GM21576 (cell line): ENCODE results near the gene KIF25.
"Not testable (repeated sequence)": the region's sequence is repeated elsewhere in the genome, so short reads cannot be mapped to it uniquely, and the experiment has no call there.

Experiments
- ATAC-seq: cut with Tn5 transposase; IDR thresholded peaks from one replicate; pipeline ENCODE4 v1.9.1; 2021; ENCODE audit warnings: mild to moderate bottlenecking, moderate library complexity; ENCODE audit not compliant: unreplicated experiment

Gene KIF25

DNA sequence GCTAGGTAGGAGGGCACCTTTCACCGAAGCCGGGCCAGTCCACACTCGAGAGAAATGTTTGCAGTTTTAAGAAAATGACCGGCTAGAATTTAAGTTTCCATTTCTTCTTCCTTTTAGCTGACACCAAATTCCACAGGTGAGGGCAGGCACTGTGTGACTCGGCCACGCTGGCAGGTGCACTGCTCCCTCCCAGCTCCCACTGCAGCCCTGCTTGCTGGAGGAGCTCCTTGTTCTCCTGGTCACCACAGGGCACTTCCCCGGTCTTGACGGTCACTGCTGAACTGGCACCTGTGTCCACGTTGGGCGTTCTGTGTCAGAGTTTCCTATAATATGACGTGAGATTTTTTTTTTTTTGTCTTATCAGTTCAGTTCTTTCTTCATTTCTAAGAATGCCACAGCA is 3.6 kb upstream of the KIF25 start:
- ATAC-seq, result no peak

DNA sequence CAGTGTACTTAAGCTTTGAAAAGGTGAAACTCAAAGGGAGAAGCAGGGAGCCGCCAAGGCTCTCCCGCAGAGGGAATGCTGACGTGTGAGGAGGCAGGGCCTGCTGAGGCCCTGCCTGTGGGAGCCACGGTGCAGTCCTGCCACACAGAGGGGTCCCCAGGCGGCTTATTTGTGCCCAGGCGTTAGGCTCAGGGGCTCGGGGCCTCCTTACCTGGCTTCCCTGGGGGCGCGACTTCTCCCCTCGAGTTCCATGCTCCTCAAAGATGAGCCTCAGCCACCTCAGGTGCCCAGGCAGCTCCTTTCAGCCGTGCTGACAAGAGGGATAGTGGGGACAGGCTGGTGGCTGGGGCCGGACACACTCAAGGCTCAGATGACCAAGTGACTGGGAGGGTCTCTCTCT is 2.2 kb upstream of the KIF25 start:
- ATAC-seq, result no peak

DNA sequence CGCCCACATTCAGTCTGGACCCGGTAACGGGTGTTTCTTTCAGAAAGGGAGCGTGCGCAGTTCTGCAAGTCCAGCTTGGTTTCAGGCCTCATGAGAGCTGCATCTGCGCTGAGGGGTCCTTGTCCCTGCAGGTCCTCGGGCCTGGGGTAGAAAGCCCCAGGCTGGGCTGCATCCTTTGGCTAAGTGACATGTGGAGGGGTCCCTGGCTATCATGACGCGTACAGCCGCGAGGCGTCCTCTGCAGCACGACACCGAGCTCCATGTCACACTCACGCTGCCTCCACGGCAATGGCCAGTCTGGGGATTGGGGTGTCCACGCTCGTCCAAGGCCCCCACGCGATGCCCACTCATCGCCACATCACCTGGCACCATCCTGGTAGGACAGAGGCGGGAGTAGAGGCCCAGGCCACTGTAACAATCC is 1.7 kb upstream of the KIF25 start:
- no peak for ATAC-seq

DNA sequence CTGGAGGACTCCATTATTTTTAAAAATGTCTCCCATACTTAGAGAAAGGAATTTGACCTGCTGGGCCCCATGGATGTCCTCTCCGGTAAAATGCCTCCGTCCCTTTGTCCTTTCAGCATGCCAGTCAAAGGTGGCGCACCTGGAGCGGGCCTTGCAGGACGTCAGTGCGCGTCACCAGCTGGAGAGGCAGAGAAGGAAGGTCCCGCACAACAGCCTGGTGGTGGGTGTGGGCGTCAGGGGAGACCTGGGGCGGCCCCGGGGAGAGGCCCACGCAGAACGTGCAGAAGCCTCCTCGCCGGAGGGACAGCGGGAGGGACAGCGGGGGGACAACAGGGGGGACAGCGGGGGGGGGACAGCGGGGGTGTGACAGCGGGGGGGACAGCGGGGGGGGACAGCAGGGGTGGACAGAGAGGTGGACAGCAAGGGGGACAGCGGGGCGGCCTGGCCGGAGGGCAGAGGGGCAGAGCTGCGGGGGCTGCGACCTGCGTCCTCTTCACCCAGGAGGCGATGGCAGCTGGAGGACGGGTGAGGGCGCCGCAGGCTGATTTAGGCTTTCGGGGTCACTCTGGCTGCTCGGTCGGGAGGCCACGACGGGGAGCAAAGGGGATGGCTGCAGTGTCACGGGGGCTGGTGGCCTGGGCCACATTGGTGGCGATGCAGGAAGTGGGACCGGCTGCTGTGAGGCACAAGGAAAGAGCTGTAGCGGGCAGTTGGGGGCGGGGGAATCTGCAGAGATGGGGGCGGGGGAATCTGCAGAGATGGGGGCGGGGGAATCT is 859 bp upstream of the KIF25 start:
- no peak for ATAC-seq

DNA sequence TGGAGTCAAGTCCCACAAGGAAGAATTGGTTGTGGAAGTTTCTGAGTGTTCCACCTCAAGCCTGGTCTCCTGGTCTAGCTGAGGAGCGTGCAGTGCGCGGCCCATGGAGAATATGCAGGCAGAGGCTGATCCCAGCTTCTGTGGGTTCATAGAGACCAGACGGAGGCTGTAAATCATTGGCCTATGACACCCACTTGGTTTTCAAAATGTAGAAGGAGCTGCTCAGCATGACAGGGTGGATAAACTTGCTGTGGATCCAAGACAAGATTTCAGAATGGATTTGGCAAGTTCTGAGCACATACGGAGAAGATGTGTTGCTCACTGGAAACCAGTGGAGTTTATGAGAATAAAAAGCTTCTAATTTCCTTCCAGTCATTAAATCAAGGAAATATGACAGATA is 744 bp downstream of the KIF25 start:
- ATAC-seq, result no peak

DNA sequence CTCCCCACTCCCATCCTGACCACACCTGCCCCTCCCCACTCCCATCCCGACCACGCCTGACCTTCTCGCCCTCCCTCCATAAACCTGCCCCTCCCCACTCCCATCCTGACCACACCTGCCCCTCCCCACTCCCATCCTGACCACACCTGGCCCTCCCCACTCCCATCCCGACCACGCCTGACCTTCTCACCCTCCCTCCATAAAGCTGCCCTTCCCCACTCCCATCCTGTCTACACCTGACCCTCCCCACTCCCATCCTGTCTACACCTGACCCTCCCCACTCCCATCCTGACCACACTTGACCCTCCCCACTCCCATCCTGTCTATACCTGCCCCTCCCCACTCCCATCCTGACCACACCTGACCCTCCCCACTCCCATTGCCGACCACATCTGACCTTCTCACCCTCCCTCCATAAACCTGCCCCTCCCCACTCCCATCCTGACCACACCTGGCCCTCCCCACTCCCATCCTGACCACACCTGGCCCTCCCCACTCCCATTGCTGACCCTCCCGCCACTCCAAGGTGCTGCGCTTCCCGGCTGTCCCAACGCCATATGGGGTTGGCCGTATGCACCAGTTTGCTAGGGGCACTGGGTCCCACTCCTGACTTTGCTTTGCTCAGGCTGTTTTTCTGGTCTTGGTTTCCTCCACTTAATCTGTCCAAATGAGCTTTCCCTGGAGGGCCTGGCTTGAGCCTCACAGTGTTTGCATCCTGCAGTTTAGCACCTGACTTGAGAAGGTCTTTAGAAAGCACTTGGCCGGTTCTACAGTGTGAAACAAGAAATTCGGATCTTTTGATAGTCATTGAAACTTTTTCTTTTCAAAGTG is 2.9 kb downstream of the KIF25 start:
- no peak for ATAC-seq

DNA sequence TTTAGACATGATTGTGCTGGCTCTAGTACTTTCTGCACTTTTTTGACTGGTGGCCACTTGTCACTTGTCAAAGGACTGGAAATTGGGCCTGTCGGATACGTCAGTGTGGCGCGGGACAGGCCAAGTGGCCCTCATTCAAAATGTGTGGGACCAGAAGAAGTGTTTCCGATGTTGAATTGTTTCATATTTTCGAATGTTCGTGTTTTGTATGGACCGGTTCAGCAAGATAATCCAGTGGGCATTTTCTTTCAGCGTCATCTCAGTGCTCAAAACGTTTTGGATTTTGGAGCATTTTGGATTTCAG is 3.5 kb downstream of the KIF25 start:
- no peak for ATAC-seq

DNA sequence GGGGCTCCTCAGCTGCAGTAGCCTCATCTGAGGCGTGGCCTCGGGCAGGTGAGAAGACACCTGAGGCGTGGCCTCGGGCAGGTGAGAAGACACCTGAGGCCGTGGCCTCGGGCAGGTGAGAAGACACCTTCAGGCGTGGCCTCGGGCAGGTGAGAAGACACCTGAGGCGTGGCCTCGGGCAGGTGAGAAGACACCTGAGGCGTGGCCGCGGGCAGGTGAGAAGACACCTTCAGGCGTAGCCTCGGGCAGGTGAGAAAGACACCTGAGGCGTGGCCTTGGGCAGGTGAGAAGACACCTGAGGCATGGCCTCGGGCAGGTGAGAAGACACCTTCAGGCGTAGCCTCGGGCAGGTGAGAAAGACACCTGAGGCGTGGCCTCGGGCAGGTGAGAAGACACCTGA is 4.0 kb downstream of the KIF25 start:
- not testable (repeated sequence) for ATAC-seq

DNA sequence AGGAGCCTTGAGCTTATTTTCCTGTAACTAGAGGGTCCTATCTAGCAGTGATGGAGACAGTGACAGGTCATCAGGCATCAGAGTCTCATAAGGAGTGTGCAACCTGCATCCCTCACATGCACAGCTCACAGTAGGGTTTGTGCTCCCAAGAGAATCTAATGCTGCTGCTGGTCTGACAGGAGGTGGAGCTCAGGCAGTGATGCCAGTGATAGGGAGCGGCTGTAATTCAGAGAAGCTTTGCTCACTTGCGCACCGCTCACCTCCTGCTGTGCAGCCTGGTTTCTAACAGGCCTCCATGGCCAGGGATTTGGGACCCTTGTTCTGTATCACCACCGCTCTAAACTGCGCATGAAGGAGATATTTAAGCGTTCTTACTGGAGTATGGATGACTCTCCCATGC is 5.3 kb downstream of the KIF25 start:
- ATAC-seq, result no peak

DNA sequence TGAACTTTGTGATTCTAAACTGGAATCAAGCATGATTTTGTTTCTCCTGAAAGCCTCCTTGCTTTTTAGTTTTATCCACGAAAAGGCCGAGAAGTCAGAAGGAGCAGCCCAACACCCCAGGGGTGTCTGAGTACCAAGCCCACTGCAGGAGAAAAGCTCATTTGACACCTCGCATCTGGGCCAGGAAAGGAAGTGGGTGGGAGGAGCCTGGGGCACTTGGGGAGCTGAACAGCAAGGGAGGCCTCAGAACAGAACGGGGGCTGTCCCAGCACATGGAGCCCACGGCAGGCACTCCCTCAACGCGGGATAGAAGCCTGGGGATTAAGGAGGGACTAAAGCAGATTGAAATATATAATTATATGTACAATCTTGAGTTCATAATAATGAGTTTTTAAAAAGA is 6.6 kb downstream of the KIF25 start:
- ATAC-seq, result no peak

DNA sequence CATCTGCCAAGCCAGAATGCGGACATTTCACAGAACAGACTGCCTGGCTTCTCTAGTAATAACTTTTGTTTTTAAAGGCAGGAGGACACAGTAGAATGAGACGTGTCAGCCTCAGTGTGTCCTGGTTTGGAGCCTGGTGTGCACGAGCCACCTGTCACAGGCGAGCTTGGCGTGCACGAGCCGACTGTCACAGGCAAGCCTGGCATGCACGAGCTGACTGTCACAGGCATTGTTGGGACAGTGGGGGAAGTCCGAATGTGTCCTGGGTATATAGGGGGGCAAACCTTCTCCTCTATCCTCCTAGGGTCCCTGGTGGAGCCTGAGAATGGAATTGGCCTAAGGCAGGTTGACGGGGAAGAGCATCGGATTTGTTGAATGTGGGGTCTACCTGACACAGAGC is 7.5 kb downstream of the KIF25 start:
- no peak for ATAC-seq

DNA sequence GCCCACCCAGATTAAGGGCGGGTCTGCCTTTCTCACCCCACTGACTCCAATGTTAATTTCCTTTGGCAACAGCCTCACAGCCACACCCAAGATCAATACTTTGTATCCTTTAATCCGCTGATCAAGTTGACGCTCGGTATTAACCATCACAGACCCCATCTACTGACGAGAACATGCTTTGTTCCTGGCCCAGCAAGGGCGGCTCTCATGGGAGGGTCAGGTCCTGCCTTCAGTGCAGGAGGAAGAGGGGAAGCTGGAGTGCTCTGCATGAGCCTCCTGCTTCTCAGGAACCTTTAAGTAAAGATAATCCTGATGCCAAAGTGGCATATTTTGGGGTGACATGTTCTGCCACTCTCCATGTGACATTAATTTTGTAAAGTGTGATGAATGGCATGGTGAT is 8.3 kb downstream of the KIF25 start:
- no peak for ATAC-seq

DNA sequence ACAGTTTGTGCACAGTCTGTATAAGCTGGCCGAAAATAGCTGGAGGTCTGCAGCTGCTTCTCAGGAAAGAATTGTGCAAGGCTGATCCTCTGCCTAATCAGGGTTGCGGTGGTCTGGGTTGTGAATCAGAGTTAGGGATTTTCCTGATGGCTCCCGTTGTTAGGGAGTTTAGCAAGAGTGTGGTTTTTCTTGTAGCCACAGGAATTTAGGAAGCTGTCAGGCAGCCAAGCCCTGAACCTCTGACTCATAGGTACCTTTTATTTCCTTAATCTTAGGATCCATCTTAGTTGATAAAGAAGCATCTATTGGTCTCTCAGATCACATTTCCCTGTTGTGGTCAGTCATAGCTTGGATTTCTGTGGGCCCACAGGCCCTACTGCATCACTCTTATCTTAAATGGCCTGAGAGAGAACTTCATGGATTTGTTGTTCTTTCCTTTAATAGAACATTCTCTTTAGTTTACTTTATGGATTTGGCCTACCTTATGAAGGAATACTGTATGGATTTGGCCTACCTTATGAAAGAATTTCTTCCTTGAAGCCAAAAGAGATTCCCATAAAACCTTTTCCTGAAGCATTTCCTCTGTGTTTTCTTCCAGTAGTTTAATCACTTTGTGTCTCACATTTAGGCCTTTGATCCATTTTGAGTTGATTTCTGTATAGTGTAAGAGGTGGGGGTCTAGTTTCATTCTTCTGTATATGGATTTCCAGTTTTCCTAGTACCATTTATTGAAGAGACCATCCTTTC is 10.3 kb downstream of the KIF25 start:
- no peak for ATAC-seq

DNA sequence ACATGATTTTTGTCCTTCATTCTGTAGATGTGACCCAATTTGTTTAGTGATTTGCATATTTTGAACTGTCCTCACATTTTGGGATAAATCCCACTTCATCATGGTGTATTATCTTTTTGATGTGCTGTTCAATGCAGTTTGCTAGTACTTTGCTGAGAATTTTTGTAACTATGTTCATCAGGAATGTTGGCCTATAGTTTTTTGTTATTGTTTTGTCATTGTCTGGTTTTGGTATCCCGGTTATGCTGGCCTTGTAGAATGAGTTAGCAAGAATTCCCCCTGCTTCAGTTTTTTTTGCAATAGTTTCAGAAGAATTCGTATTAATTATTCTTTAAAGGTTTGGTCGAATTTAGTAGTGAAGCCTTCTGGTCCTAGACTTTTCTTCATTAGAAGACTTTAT is 11.9 kb downstream of the KIF25 start:
- no peak for ATAC-seq

DNA sequence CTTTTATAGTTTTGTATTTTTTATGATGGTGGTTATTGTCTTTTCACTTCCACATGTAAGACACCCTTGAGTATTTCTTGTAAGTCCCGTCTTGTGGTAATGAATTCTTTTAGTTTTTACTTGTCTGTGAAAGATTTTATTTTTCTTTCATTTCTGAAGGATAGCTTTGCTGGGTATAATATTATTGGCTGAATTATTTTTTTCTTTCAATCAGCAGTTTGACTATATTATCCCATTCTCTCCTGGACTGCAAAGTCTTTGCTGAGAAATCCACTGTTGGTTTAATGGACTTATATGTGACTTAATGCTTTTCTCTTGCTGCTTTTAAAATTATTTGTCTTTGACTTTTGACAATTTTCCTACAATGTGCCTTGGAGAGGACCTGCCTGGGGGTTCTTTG is 13.8 kb downstream of the KIF25 start:
- ATAC-seq, result no peak

DNA sequence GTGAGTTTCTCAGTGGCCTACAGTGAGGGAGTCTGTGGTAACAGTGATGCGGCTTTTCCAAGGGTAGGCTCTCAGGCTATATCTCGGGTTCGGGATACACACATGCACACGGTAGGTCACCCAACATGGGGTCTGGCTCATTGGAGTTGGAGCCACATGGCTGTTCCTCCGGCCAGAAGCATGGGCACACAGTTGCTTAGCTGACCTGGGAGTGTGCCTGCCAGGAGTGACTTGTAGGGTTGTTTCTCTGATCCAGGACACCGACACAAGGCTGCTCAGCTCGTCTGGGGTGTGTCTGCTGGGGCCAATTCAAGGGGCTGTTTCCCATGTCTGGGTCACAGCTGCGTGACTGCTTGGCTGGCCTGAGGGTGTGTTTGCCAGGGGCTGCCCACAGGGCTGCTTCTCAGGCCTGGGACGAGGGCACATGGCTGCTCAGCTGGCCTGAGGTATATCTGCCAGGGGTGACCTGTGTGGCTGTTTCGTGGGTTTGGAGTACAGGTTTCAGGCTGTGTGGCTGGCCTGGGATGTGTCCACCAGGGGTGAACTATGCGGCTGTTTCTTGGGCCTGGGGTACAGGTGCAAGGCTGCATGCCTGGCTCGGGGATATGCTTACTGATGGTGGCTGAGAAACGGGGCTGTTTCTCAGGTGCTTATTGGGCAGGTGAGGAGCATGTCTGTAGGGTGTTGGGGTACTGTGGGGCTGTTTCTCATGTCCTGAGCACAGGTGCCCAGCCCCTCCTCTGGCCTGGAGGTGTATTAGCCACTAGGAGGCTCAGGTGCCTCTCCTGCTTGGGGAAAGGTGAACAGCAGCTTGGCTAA is 15.2 kb downstream of the KIF25 start:
- no peak for ATAC-seq

DNA sequence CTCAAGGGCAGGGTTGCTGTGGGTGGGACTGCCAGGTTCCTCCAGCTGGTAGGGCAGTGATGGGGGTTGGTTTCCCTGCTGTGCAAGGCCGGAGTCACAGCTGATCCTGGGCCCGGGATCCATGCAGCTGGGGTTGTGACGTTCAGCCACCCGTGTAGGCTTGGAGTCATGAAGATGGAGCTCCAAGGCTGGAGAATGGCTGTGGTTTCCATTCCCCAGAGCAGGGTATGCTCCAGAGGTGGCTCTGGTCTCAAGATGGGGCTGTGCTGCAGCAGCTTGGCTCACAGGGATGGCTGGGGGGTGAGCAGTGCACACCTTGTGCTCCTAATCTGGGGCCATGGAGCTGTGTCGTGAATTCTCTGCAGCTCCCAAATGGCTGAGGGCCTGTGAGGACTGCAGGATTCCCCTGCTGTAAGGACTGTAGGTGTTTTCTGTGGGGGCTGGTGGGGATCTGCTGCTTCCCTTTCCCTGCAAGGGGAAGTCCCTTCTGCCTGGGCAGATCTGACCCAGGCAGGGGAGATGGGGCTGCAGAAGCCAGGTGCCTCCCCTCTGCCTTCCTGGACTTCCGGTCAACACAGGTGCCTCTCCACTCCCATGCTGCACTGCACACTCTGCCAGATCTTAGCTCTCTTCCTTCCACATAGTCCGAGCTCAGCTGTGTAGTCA is 15.9 kb downstream of the KIF25 start:
- no peak for ATAC-seq

DNA sequence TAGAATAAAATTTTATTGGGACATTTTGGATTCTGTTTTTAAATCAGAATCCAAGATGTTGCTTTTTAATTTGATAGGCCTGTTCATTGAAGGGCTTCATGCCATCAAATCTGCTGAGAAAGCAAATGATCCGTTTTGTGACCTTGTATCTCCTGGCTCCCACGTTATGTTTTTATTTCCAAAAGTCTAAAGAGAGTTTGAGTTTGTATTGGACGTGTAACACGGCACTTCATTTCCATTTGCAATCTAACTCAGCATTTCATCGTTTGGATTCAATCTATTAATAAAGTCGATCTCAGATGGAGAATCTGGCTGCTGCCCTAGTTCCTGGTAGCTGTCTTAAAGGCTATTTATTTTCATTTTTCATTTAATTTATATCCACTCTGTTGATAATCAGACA is 17.0 kb downstream of the KIF25 start:
- no peak for ATAC-seq

DNA sequence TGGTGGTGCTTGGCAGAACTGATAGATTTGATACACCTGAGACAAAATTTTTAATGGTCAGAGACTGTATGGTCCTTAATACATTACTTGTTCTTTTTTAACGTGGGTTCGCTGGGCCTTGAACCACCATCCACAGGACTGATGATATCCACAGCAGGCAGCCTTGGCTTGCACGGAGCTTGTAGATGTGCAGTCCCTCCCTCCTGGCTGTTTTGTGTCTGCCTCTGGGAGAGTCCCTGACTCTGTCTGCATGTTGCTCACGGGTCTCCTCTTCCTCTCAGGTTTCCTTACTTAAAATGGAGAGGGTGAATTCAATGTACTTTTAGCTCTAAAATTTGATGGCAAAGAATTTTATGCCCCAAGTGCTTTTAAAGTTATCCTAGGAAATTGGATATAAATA is 17.5 kb downstream of the KIF25 start:
- ATAC-seq, result no peak

DNA sequence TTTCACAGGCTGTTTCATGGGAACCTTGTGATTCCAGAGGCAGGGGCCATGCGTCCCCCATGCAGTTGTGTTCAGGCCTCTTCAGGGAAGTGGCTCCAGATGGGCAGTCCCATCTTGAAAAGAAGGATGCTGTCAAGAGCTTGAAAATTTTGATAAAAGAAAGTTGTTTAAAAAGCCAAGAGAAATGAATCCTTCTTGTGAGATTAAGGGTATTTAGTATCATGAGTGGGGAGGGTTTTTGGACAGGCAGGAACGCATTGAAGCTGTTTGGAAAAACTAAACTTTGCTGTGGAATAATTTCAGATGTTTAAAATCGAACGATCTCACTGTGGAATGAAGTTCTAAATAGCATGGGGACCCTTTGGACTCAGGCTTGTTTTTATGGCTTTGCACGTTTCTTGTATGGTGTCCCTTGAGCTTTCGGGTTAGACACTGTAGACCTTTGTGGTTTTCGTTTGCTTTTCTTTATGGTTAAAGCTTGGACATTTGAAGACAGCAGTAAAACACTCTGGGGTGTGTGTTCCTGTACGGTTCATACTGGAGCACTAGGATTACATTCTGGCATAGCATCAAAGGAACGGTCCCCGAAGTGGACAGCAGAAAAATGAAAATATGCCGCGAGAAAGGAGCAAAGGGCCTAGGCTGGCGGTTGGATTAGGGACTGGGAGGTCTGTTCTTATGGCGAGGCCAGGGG is 18.2 kb downstream of the KIF25 start:
- no peak for ATAC-seq
